HepG2 (cell line): ENCODE results near the gene KRT32. TPM values are rescaled to one million over a fixed set of nuclear protein-coding genes. Genes with fewer than 3 reads are reported as not detected.

ENCODE experiments used
- HNRNPUL1 ChIP-seq: fragments of 200-400 bp; formaldehyde crosslinking; IDR thresholded peaks from 2 replicates; pipeline ENCODE4 v1.6.1; 2017; ENCODE audit warnings: low read depth, mild to moderate bottlenecking, low read length, moderate library complexity
- NFKB2 ChIP-seq: sonication (generic); formaldehyde crosslinking; IDR thresholded peaks from 2 replicates; pipeline ENCODE4 v1.4.0; 2020; ENCODE audit warnings: missing genetic modification reagents, borderline replicate concordance
- RELA ChIP-seq: sonication (generic); formaldehyde crosslinking; IDR thresholded peaks from 2 replicates; pipeline ENCODE4 v1.4.0; 2020; ENCODE audit warnings: missing genetic modification reagents
- ZMYM4 ChIP-seq: sonication (generic); formaldehyde crosslinking; IDR thresholded peaks from 2 replicates; pipeline ENCODE4 v1.8.1; 2023; ENCODE audit warnings: mild to moderate bottlenecking, missing genetic modification reagents
- polyA plus RNA-seq, 8 experiments: library from polyadenylated mRNA; depleted of rRNA in 3 of 8; stranded (reverse) in 7 of 8; unstranded in 1 of 8; fragments of >200 nt; fragmentation: Illumina TruSeq in 4 of 8; extraction: Trizol in 4 of 8; gene quantifications; 2 replicates each; pipeline versions ENCODE4 v1.2.1 to v1.2.3, GENCODE V29; 2011 to 2016; ENCODE audit warnings: low read depth in 4 of 8, missing spikeins in 1 of 8, mixed read lengths in 1 of 8; ENCODE audit not compliant: insufficient read depth in 1 of 8
- total RNA-seq, 5 experiments: library from RNA; depleted of rRNA; stranded (reverse); fragments of >200 nt; fragmentation: Illumina TruSeq; extraction: Trizol; gene quantifications; 2 replicates each; pipeline ENCODE4 v1.2.3, GENCODE V29; 2016; ENCODE audit warnings: low read depth in 1 of 5
- TF ChIP-seq, protein P1 (sequence below): sonication (generic); formaldehyde crosslinking; IDR thresholded peaks from 2 replicates; pipeline ENCODE4 v1.4.0; 2020; ENCODE audit warnings: missing genetic modification reagents
- TF ChIP-seq, protein P2 (sequence below): sonication (generic); formaldehyde crosslinking; IDR thresholded peaks from 2 replicates; pipeline ENCODE4 v1.4.0; 2020; ENCODE audit warnings: missing genetic modification reagents
- TF ChIP-seq, protein P3 (sequence below): sonication (generic); formaldehyde crosslinking; IDR thresholded peaks from 2 replicates; pipeline ENCODE4 v1.5.0; 2020; ENCODE audit warnings: missing genetic modification reagents, mild to moderate bottlenecking, borderline replicate concordance

The KRT32 gene
- total and polyA plus RNA-seq, 2 of the 13 experiments (the other 11 are each of a cell fraction or from before 2014, with no cell fraction given) = not detected

DNA sequence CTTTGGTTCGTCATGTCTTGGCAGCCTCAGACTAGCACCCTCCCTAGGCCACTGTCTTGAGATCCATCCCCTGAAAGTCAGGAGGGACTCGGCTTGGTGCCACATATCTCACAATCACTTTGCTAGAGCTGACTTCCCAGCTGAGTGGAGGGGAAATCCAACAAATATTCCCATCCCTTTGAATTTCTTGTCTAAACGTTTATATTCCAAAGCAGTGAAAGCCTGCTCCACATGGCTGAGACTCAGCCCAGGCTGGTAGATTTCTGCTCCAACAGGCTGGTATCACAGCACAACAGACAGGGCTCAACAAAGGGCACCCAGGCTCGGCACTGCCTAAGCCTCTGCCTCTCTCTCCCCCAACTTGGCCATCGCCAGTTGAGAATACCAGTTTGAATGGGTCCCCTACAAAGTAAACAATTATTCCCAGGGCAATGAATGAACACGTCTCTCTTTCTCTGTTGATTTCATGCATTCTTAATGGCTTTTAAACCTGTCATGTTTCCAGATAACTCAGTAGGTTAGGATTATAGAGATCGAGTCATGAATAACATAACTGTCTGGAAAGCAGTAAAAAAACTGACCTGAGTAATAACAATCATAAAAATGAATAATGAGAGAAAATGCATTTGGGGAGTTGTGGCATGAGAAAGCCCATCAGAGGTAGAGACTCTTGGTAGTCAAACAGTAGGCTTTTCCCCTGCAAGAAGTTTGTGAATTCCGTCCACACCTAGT, 37.2 kb upstream of the KRT32 start (continued):
- TF ChIP-seq, protein P1, sequence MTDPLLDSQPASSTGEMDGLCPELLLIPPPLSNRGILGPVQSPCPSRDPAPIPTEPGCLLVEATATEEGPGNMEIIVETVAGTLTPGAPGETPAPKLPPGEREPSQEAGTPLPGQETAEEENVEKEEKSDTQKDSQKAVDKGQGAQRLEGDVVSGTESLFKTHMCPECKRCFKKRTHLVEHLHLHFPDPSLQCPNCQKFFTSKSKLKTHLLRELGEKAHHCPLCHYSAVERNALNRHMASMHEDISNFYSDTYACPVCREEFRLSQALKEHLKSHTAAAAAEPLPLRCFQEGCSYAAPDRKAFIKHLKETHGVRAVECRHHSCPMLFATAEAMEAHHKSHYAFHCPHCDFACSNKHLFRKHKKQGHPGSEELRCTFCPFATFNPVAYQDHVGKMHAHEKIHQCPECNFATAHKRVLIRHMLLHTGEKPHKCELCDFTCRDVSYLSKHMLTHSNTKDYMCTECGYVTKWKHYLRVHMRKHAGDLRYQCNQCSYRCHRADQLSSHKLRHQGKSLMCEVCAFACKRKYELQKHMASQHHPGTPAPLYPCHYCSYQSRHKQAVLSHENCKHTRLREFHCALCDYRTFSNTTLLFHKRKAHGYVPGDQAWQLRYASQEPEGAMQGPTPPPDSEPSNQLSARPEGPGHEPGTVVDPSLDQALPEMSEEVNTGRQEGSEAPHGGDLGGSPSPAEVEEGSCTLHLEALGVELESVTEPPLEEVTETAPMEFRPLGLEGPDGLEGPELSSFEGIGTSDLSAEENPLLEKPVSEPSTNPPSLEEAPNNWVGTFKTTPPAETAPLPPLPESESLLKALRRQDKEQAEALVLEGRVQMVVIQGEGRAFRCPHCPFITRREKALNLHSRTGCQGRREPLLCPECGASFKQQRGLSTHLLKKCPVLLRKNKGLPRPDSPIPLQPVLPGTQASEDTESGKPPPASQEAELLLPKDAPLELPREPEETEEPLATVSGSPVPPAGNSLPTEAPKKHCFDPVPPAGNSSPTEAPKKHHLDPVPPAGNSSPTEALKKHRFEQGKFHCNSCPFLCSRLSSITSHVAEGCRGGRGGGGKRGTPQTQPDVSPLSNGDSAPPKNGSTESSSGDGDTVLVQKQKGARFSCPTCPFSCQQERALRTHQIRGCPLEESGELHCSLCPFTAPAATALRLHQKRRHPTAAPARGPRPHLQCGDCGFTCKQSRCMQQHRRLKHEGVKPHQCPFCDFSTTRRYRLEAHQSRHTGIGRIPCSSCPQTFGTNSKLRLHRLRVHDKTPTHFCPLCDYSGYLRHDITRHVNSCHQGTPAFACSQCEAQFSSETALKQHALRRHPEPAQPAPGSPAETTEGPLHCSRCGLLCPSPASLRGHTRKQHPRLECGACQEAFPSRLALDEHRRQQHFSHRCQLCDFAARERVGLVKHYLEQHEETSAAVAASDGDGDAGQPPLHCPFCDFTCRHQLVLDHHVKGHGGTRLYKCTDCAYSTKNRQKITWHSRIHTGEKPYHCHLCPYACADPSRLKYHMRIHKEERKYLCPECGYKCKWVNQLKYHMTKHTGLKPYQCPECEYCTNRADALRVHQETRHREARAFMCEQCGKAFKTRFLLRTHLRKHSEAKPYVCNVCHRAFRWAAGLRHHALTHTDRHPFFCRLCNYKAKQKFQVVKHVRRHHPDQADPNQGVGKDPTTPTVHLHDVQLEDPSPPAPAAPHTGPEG (CRISPR knock-in tag) = no peak
- TF ChIP-seq RELA (CRISPR knock-in tag) (no peak), NFKB2 (CRISPR knock-in tag) (no peak), HNRNPUL1 (no peak), ZMYM4 (no peak)
- TF ChIP-seq, protein P2, sequence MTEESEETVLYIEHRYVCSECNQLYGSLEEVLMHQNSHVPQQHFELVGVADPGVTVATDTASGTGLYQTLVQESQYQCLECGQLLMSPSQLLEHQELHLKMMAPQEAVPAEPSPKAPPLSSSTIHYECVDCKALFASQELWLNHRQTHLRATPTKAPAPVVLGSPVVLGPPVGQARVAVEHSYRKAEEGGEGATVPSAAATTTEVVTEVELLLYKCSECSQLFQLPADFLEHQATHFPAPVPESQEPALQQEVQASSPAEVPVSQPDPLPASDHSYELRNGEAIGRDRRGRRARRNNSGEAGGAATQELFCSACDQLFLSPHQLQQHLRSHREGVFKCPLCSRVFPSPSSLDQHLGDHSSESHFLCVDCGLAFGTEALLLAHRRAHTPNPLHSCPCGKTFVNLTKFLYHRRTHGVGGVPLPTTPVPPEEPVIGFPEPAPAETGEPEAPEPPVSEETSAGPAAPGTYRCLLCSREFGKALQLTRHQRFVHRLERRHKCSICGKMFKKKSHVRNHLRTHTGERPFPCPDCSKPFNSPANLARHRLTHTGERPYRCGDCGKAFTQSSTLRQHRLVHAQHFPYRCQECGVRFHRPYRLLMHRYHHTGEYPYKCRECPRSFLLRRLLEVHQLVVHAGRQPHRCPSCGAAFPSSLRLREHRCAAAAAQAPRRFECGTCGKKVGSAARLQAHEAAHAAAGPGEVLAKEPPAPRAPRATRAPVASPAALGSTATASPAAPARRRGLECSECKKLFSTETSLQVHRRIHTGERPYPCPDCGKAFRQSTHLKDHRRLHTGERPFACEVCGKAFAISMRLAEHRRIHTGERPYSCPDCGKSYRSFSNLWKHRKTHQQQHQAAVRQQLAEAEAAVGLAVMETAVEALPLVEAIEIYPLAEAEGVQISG (CRISPR knock-in tag) = no peak
- TF ChIP-seq, protein P3, sequence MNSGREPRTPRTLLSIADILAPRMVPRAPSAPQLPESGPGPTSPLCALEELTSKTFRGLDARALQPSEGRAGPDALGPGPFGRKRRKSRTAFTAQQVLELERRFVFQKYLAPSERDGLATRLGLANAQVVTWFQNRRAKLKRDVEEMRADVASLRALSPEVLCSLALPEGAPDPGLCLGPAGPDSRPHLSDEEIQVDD (CRISPR knock-in tag) = no peak
